GM19099 (cell line): ENCODE data around the gene PCAT7.

Source experiments
- POLR2A ChIP-seq: IDR thresholded peaks from 3 replicates; pipeline ENCODE4 v1.6.1; 2011; ENCODE audit warnings: low read depth; ENCODE audit not compliant: insufficient read length; ENCODE audit errors: extremely low read depth

Gene PCAT7

DNA sequence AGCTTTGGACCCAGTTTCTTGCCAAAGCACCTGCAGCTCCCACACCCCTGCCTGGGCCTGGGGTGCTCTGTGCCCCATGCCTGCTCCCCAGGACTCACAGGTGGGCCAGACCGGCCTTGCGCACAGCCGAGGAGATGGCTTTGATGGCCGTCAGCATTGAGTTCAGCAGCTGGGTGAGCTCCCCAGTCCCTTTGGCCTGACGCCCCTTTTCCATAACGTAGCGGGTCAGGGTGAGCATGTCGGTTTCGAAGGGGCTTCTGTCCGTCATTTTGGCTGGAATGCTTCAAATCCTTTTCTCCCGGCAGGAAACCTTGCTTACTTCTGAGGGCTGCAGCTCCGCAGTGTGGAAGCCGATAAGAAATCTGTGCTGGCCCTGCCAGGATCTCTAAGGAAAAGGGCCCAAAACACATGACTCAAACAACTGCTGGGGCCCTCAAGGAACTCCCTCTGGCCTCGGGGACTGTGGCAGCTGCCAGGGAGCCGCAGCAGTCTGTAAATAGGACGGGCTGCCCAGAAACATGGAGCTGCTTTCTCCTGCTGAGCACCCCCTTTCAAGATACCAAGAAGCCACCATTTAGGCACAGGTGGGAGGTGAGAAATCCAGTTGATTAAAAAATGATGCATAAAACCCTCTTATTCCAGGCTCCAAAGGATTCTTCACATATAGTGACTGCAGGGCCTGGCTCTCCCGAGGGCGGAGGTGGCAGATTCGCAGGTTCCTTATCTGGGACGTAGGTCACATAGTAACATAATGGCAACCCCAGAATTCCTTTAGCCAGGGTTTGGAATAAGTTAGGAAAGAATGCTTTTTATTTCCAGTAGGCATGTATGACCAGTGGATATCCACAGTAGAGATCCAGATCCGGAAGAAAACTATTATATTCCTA lies 38.8 kb downstream of the PCAT7 start, which contains the start of gene FBP2:
Gene FBP2 (minus strand): TSS at position 366 of the 887 bp plus-strand sequence. CDS start 98 bp downstream, at position 268.
- no peak for TF ChIP-seq POLR2A

DNA sequence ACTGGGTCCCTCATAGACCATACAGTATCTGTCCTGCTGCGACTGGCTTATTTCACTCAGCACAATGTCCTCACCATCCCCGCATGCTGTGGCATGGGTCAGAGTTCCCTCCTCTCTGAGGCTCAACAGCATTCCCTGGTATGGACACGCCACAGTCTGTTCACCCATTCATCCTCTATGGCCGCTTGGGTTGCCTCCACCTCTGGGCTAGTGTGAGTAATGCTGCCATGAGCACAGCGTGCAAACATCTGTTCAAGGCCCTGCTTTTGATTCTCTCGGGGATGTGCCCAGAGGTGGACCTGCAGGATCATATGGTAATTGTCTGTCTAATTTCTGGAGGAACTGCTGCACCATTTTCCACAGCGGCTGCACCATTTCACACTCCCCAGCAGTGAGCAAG lies 44.2 kb downstream of the PCAT7 start:
- no peak for TF ChIP-seq POLR2A

DNA sequence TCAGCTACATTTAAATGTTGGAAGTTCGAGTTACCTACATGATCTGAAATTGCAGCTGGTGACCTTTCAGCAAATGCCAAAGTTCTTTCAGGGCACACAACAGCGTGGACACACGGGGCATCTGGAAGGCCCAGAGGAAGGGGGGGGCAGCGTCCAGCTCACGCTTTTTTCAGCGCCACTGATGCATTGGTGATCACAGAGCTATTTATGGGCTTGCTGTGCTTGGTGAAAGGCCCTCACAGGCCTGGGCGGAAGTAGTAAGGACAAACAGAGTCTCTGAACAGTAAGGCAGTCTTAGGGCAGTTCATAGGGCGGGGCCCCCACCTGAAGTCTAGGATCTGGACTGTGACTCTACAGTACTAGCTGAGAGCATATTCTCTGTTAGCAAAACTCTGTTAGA lies 45.4 kb downstream of the PCAT7 start:
- no peak for TF ChIP-seq POLR2A

DNA sequence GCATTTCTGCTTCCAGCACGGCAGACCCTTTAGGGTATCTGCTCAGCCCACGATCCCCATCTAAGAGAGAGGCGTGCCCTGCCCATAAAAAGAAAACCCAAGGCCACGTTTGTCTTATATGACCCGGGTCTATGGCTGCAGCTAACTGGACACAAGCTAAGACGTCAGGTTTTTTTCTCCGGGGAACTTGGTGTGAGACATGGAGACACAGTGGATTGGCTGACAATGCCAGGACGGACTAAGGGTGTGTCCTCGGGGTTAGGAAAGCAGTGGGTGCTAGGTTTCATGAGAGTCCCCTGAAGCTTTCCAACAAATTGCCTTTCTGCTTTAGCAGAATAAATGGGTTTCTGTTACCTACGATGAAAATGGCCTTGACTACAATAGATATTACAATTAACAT lies 45.8 kb downstream of the PCAT7 start:
- TF ChIP-seq POLR2A, result no peak

DNA sequence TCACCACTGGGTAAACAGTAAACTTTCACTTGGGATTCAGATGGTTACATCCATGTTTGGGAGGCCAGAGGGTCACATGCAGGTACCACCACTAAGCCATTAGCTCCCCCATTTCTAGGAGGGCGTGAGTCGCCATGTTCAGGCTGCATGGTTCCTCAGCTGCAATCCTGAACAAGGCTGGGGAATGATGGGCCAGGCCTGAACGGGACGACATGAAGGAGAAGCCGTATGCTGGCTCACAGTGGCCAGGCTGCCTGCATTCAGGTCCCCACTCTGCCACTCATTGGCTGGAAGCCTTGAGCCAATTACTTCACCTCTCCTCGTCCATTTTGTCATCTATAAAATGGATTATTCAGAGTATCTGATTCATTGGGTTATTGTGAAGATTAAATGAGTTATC lies 47.8 kb downstream of the PCAT7 start:
- no peak for TF ChIP-seq POLR2A

DNA sequence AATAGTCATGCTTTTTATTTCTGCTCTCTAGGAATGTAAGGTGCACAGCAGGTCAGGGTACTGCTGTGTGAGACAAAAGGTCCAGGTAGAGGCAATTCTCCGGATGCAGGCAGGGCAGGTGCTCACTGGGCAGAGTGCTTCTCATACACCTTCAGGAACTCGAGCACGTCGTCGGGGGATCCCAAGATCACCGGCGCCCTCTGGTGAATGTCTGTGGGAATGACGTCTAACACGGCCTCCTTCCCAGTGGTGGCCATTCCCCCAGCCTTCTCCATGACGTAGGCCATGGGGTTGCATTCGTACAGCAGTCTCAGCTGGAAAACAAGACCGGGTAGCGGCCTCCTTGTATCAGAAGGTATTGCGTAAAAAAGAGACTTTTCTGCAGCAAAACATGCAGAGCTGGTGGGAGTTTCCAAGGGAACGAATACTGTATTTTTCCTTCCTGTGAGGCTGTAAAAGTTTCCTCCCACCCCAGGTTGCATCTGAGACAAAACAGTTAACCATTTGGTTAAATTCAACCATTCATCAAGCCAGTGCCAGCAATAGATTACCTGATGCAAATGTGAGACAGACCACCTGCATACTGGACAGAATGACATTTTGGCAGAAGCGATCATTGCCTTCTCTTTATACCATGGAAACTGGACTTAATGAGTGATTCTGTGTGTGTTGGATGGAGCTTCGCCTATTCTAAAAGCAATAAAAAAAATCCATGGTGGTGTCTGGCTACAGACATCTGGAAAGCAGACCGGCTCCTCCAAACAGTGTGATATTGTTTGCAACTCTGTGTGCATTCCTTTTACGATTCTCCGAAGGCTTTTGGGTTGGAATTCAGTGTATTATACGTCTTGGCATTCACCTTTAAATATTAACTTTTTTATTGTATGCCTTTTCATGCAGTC lies 48.6 kb downstream of the PCAT7 start:
- no peak for TF ChIP-seq POLR2A

DNA sequence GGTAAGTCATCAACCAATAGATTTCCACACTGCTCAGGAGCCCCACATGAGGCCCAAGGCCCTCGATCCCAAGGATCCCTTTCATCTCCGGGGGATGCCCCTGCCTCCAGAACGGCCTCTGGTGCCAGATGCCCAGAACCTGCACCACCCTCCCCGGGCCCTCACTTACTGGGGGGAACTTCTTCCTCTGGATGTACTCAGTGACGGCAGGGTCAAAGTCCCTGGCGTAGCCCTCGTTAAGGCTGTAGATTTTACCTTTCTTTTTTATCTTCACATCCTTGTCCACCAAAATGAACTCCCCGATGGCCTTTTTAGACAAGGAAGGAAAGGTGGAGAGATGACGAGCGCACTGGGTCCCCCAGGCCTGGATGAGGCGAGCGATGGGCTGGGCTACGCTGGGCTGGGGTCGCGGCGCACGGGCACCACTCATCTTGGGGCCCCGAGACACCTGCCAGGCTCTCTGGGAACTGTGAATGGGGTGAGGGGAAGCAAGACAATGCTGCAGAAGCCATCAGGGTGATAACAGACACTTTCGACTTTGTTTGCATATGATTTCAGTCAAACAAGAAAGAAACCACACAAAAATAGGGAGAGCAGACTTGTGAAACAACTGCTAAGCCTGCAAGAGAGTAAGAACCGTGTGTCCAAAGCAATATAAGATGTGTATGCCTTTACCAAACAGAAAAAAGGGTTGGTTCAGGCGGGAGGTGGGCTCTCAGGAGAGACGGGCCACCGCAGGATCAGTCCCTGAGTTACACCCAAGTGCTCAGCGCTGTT lies 52.0 kb downstream of the PCAT7 start:
- TF ChIP-seq POLR2A, result no peak

DNA sequence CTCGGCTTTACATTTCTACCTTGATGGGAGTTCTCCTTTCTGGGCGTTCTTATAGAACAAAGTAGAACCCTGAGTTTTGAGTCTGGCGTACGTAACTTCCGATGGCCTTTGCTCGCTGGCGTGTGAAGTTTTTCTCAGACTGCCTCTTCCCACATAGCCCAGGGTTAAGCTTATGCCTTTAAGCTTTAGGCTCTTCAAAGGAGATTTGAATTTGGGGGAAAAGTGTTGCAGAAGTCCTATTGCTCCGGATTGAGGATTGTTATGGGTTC lies 52.5 kb downstream of the PCAT7 start:
- TF ChIP-seq POLR2A, result no peak

DNA sequence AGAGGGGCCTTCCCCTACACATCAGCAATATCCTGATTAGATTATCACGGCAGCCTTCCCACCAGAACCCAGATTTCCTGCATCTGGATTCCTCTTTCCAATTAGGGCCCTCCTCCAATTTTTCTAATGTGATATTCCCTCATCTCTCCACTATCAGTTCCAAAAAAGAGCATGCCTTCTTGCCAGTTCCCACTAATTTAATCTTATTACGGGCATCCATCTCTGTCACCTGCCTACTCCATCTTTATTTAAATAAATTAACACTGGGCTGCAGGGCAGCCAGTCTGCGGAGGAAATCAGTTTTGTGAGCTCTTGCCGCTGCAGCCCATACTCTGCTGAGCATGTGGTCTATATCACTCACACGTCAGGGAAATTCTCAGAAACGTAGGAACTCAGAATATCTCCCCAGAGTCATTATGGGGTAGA lies 55.3 kb downstream of the PCAT7 start:
- no peak for TF ChIP-seq POLR2A

DNA sequence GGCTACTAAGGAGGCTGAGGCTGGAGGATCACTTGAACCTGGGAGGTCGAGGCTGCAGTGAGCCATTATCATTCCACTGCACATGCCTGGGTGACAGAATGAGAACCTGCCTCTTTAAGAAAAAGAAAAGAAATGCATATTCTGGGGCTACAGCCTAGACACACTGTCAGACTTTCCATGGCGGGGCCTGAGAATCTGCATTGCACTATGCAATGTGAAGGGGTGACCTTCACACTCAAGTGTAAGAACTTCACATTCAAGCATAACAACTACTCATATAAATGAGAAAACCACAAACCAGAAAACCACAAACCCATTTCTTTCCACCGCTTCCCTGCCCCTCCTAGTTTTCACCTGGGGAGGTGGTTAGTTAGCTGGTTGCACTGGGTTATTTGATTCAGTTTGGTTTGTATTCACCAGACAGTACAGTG lies 56.8 kb downstream of the PCAT7 start:
- TF ChIP-seq POLR2A, result no peak

DNA sequence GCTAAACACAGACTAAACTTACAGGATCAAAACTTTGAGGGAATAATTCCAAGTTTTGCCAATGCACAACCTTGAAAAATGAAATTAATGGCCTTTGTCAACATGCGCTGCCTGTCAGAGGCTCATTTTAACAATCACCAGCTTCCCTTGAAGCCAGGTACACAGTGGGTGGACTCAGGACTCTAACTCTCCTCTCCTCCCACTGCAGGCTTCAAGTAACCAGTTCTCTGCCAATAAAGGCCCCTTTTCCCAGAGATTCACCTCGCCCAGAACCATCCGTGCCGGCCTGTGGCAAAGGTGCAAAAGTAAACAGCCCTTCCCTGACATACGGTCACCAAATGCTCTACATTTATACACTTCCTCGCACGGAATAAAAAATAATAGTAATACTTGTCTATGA lies 57.2 kb downstream of the PCAT7 start:
- TF ChIP-seq POLR2A, result no peak

DNA sequence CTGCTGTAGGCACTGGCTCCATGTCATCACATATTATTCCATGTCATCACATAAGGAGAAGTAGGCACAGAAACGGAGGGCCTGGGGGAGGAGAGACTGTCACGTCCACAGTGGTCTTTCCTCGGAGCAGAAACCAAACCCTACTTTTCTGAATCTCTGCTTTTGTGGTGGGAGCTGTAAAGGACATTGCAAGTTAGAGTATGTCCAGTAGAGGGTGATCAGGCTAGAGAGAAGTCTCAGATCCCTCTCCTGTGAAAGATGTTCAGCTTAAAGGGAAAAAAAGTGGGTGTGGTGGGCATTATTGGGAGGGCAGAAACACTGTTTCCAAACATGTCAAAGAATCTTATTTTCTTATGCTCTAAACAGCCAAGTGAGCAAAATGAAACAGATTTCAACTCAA lies 58.1 kb downstream of the PCAT7 start:
- TF ChIP-seq POLR2A, result no peak

DNA sequence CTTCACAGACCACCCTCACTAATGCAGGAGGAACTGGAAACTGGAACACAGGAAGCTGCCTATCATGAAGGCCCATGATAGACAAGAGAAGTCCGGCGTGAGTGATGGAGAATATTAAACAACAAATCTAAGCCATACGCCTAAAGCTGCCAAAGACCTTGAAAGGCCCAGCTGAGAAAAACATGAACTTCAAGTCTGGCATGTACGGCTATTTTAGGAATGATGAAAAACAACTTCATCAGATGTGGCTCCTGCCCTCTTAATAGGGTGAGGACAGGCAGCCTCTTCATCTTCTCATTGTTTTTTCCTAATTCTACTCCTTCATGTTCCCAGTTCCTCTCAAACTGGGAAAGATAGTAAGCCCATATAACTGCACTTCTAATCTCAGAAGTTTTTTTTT lies 64.1 kb downstream of the PCAT7 start:
- no peak for TF ChIP-seq POLR2A
